H9 (cell line): Measurements from ENCODE around the gene LZTFL1. TPM values are rescaled to one million over a fixed set of nuclear protein-coding genes. Genes with fewer than 3 reads are reported as not detected.

Source experiments
- DNase-seq: peaks from one replicate; pipeline ENCODE4 v3.0.0-alpha.2; 2017
- H2AFZ ChIP-seq: one replicate; pipeline ENCODE4 v1.6.1; 2013; ENCODE audit warnings: mild to moderate bottlenecking, low read length, control low read depth, moderate library complexity
- H2AK5ac ChIP-seq: 2 replicates; pipeline ENCODE4 v1.6.1; 2013; ENCODE audit warnings: low read length, control low read depth, mixed read lengths; ENCODE audit not compliant: insufficient read length
- H2BK120ac ChIP-seq: one replicate; pipeline ENCODE4 v1.6.1; 2013; ENCODE audit warnings: low read depth, mild to moderate bottlenecking, low read length, control low read depth, inconsistent platforms; ENCODE audit not compliant: poor library complexity, severe bottlenecking
- H2BK12ac ChIP-seq: 2 replicates; pipeline ENCODE4 v1.6.1; 2013; ENCODE audit warnings: low read length, control low read depth, mixed read lengths, low read depth; ENCODE audit not compliant: insufficient read length
- H2BK15ac ChIP-seq: 2 replicates; pipeline ENCODE4 v1.6.1; 2013; ENCODE audit warnings: low read depth, low read length, control low read depth
- H2BK20ac ChIP-seq: one replicate; pipeline ENCODE4 v1.6.1; 2013; ENCODE audit warnings: low read depth, mild to moderate bottlenecking, low read length, control low read depth, inconsistent platforms; ENCODE audit not compliant: poor library complexity, severe bottlenecking
- H2BK5ac ChIP-seq: 2 replicates; pipeline ENCODE4 v1.6.1; 2013; ENCODE audit warnings: low read length, control low read depth, mixed read lengths; ENCODE audit not compliant: insufficient read length
- H3K14ac ChIP-seq: 2 replicates; pipeline ENCODE4 v1.6.1; 2013; ENCODE audit warnings: low read length, control low read depth; ENCODE audit not compliant: insufficient read depth
- H3K18ac ChIP-seq: 2 replicates; pipeline ENCODE4 v1.6.1; 2013; ENCODE audit warnings: low read depth, mild to moderate bottlenecking, mixed read lengths, low read length, control low read depth; ENCODE audit not compliant: insufficient read length
- H3K23ac ChIP-seq: 2 replicates; pipeline ENCODE4 v1.6.1; 2013; ENCODE audit warnings: low read length, control low read depth, mixed read lengths, low read depth; ENCODE audit not compliant: insufficient read length
- H3K23me2 ChIP-seq: 2 replicates; pipeline ENCODE4 v1.6.1; 2013; ENCODE audit warnings: low read depth, mild to moderate bottlenecking, mixed read lengths, low read length, control low read depth; ENCODE audit not compliant: insufficient read length, poor library complexity, severe bottlenecking
- H3K27ac ChIP-seq: 2 replicates; pipeline ENCODE4 v1.5.1; 2013; ENCODE audit warnings: low read length, control low read depth, mixed read lengths, low read depth; ENCODE audit not compliant: insufficient read length
- H3K27me3 ChIP-seq: 2 replicates; pipeline ENCODE4 v1.6.1; 2013; ENCODE audit warnings: low read length, control low read depth, inconsistent platforms; ENCODE audit not compliant: insufficient read depth
- H3K4ac ChIP-seq: 2 replicates; pipeline ENCODE4 v1.6.1; 2013; ENCODE audit warnings: low read depth, mild to moderate bottlenecking, control low read depth, inconsistent platforms, low read length, moderate library complexity
- H3K4me1 ChIP-seq: 2 replicates; pipeline ENCODE4 v1.6.1; 2013; ENCODE audit warnings: low read length, control low read depth, inconsistent platforms; ENCODE audit not compliant: insufficient read depth
- H3K4me2 ChIP-seq: 2 replicates; pipeline ENCODE4 v1.6.1; 2013; ENCODE audit warnings: low read length, control low read depth, mixed read lengths; ENCODE audit not compliant: insufficient read length, insufficient read depth
- H3K56ac ChIP-seq: 2 replicates; pipeline ENCODE4 v1.6.1; 2013; ENCODE audit warnings: low read depth, mild to moderate bottlenecking, mixed read lengths, low read length, control low read depth; ENCODE audit not compliant: insufficient read length
- H3K79me1 ChIP-seq: 2 replicates; pipeline ENCODE4 v1.6.1; 2013; ENCODE audit warnings: low read depth, mild to moderate bottlenecking, moderate library complexity, low read length, control low read depth, inconsistent platforms; ENCODE audit not compliant: insufficient read depth, poor library complexity, severe bottlenecking
- H3K79me2 ChIP-seq: 2 replicates; pipeline ENCODE4 v1.6.1; 2013; ENCODE audit warnings: low read length, control low read depth, inconsistent platforms; ENCODE audit not compliant: insufficient read depth
- H3K9ac ChIP-seq: 2 replicates; pipeline ENCODE4 v1.6.1; 2013; ENCODE audit warnings: low read length, control low read depth, mixed read lengths; ENCODE audit not compliant: insufficient read length; ENCODE audit errors: extremely low read depth
- H3K9me3 ChIP-seq: one replicate; pipeline ENCODE4 v1.6.1; 2013; ENCODE audit warnings: low read depth, low read length, inconsistent platforms; ENCODE audit not compliant: control insufficient read depth
- H3T11ph ChIP-seq: one replicate; pipeline ENCODE4 v1.6.1; 2013; ENCODE audit warnings: mild to moderate bottlenecking, low read length, control low read depth, inconsistent platforms
- H4K20me1 ChIP-seq: one replicate; pipeline ENCODE4 v1.6.1; 2013; ENCODE audit not compliant: control insufficient read depth, insufficient read length, insufficient read depth
- H4K5ac ChIP-seq: 2 replicates; pipeline ENCODE4 v1.6.1; 2013; ENCODE audit warnings: low read depth, mild to moderate bottlenecking, mixed read lengths, low read length, control low read depth; ENCODE audit not compliant: insufficient read length
- H4K8ac ChIP-seq: replicated peaks from 2 replicates; pipeline ENCODE4 v1.6.1; 2013; ENCODE audit warnings: low read length, control low read depth, mixed read lengths, low read depth; ENCODE audit not compliant: insufficient read length
- H4K91ac ChIP-seq: 2 replicates; pipeline ENCODE4 v1.6.1; 2013; ENCODE audit warnings: low read depth, mild to moderate bottlenecking, moderate library complexity, mixed read lengths, low read length, control low read depth; ENCODE audit not compliant: insufficient read length
- H3K27ac Mint-ChIP-seq, 3 experiments: 2 replicates in 2 of 3; 3 replicates in 1 of 3; pipeline ENCODE4 v1.8.0; 2020 to 2021; ENCODE audit warnings: mixed read lengths in 3 of 3, mild to moderate bottlenecking in 1 of 3, moderate library complexity in 1 of 3
- H3K27me3 Mint-ChIP-seq: 2 replicates; pipeline ENCODE4 v1.8.0; 2021; ENCODE audit warnings: low read depth, mild to moderate bottlenecking, moderate library complexity, mixed read lengths
- H3K36me3 Mint-ChIP-seq, 3 experiments: 2 replicates in 2 of 3; 3 replicates in 1 of 3; pipeline ENCODE4 v1.8.0; 2020 to 2021; ENCODE audit warnings: low read depth in 3 of 3, mixed read lengths in 3 of 3; ENCODE audit not compliant: insufficient read depth in 1 of 3
- H3K4me1 Mint-ChIP-seq, 2 experiments: 2 replicates each; pipeline ENCODE4 v1.8.0; 2020; ENCODE audit warnings: mixed read lengths in 2 of 2
- H3K4me3 Mint-ChIP-seq, 2 experiments: 2 replicates in 1 of 2; 3 replicates in 1 of 2; pipeline ENCODE4 v1.8.0; 2020 to 2021; ENCODE audit warnings: mild to moderate bottlenecking in 2 of 2, mixed read lengths in 2 of 2, moderate library complexity in 1 of 2
- H3K9me3 Mint-ChIP-seq, 2 experiments: 2 replicates in 1 of 2; 3 replicates in 1 of 2; pipeline ENCODE4 v1.8.0; 2020; ENCODE audit warnings: mild to moderate bottlenecking in 2 of 2, mixed read lengths in 2 of 2, moderate library complexity in 1 of 2
- WGBS: extraction: QIAGEN DNeasy Blood & Tissue Kit; methylation state at CpG from one replicate; pipeline ENCODE4 v1.1.7; 2013; ENCODE audit warnings: missing lambda C conversion rate, low lambda C conversion rate, mixed read lengths; ENCODE audit not compliant: insufficient read length; ENCODE audit errors: extremely low coverage; 5-methylcytosine and 5-hydroxymethylcytosine counted together
- total RNA-seq: library from RNA; stranded (reverse); gene quantifications from 2 replicates; pipeline ENCODE4 v1.2.1, GENCODE V29; 2021
- TF ChIP-seq, protein P1 (sequence below): fragments of 200-600 bp; sonication (generic); conservative IDR thresholded peaks from 3 replicates; pipeline ENCODE4 v1.8.0; 2021; ENCODE audit warnings: antibody characterized with exemption, mild to moderate bottlenecking

LZTFL1 gene
- total RNA-seq, 1 experiment from 2014 or later, result 12.2 TPM

DNA sequence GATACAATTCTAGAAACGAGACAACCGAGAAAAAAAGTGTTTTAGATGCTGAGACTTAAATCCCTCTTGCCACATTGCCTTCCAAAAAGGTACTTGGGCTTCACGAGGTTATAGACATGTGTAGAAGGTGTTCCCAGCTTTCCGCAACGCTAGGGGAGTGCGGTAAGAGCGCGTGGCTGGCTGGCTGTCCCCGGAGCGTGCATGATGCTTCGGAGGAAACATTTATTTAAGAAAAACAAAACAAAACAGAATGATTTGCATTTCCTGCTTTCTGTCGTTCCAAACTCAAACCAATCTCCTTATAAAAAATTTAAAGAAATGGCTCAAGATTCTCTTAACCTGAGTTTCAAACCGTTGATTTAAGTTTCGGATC lies 46.4 kb downstream of the LZTFL1 start:
- Histone ChIP-seq H3K4me2 (peak overlapping the region; percentile 67), H2AFZ (no peak overlapping the region), H3K23ac (no peak overlapping the region), H2BK20ac (no peak overlapping the region), H2AK5ac (no peak overlapping the region), H3K27ac (no peak overlapping the region), H3K9me3 (no peaks in the 10 kb centered on the region), H3K23me2 (peaks cover 8% of the 10 kb centered on the region), H4K20me1 (no peaks in the 10 kb centered on the region), H2BK15ac (no peak overlapping the region), H2BK5ac (no peak overlapping the region), H3K4me1 (no peaks in the 10 kb centered on the region), H4K5ac (no peak overlapping the region), H3K27me3 (peaks cover 32% of the 10 kb centered on the region), H3K9ac (no peak overlapping the region), H4K91ac (no peak overlapping the region), H3K14ac (no peak overlapping the region), H3K56ac (no peak overlapping the region), H3K4ac (no peak overlapping the region), H2BK12ac (no peak overlapping the region), H2BK120ac (no peak overlapping the region), H3K79me2 (no peaks in the 10 kb centered on the region), H3T11ph (no peak overlapping the region), H3K79me1 (no peaks in the 10 kb centered on the region), H4K8ac (no peak overlapping the region), H3K18ac (no peak overlapping the region)
- H3K27ac Mint-ChIP-seq, result no peak overlapping the region
- H3K4me1 Mint-ChIP-seq, result peaks cover 9 to 13% of the 10 kb centered on the region in 2 experiments
- peaks cover 85% of the 10 kb centered on the region for H3K27me3 Mint-ChIP-seq
- H3K36me3 Mint-ChIP-seq, result peaks cover 0 to 2% (median 0%) of the 10 kb centered on the region in 3 experiments; a peak in 2 of 7 replicates
- H3K4me3 Mint-ChIP-seq, result peak overlapping the region; percentile 59 to 79
- WGBS, result no CpG with 5 or more reads among the region's 14 CpGs
- DNase-seq, result no peak
- H3K9me3 Mint-ChIP-seq, result peaks cover 0 to 4% of the 10 kb centered on the region in 2 experiments; a peak in 4 of 5 replicates
- TF ChIP-seq, protein P1, sequence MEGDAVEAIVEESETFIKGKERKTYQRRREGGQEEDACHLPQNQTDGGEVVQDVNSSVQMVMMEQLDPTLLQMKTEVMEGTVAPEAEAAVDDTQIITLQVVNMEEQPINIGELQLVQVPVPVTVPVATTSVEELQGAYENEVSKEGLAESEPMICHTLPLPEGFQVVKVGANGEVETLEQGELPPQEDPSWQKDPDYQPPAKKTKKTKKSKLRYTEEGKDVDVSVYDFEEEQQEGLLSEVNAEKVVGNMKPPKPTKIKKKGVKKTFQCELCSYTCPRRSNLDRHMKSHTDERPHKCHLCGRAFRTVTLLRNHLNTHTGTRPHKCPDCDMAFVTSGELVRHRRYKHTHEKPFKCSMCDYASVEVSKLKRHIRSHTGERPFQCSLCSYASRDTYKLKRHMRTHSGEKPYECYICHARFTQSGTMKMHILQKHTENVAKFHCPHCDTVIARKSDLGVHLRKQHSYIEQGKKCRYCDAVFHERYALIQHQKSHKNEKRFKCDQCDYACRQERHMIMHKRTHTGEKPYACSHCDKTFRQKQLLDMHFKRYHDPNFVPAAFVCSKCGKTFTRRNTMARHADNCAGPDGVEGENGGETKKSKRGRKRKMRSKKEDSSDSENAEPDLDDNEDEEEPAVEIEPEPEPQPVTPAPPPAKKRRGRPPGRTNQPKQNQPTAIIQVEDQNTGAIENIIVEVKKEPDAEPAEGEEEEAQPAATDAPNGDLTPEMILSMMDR, result no peak
